ENCODE data around the gene TNS1.
"Not testable (repeated sequence)": the region's sequence is repeated elsewhere in the genome, so short reads cannot be mapped to it uniquely, and the experiment has no call there.

The TNS1 gene

GRCh38 chr2:217789003-217789735 is 213.6 kb downstream of the TNS1 start:
- no peaks in the 10 kb centered on the region for H3K9me3 ChIP-seq (ENCODE audit: control insufficient read depth in 1 of 2, low read length in 2 of 2)
- H3K4me1 ChIP-seq (ENCODE audit: control insufficient read depth in 1 of 2, insufficient read depth in 2 of 2, low read length in 2 of 2): peaks cover 0 to 26% of the 10 kb centered on the region in 2 donors
- no peaks in the 10 kb centered on the region for H3K27me3 ChIP-seq (ENCODE audit: low read depth, low read length)
- H3K36me3 ChIP-seq (ENCODE audit: control insufficient read depth in 1 of 2, insufficient read depth in 2 of 2, low read length in 2 of 2): peaks cover 4 to 8% of the 10 kb centered on the region in 2 donors
- peak overlapping the region; percentile 21 for H3K27ac ChIP-seq (ENCODE audit: low read length)
- H3K4me3 ChIP-seq (ENCODE audit: low read depth in 1 of 2, low read length in 2 of 2): no peak overlapping the region

DNA sequence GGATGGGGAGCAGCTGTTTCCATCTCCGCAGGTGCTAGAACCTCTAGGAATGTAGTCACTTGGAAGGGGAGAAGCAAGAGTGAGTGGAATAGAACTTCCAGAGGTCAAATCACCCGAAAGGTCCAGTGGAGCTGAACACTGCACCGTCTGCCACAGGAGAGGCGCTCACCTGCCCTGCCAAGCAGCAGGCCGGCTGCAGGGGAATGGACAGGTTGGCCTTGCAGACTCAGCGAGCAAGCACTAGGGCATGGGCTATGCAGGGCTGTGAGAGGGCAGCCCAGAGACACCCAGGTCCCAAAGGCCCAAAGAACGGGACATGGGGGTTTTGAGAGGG is 214.2 kb downstream of the TNS1 start:
- H3K4me1 ChIP-seq (ENCODE audit: control insufficient read depth in 1 of 2, insufficient read depth in 2 of 2, low read length in 2 of 2): peaks cover 0 to 21% of the 10 kb centered on the region in 2 donors
- no peaks in the 10 kb centered on the region for H3K9me3 ChIP-seq (ENCODE audit: control insufficient read depth in 1 of 2, low read length in 2 of 2)
- H3K27ac ChIP-seq (ENCODE audit: low read length): no peak overlapping the region
- no peak overlapping the region for H3K4me3 ChIP-seq (ENCODE audit: low read depth in 1 of 2, low read length in 2 of 2)
- H3K27me3 ChIP-seq (ENCODE audit: low read depth, low read length): no peaks in the 10 kb centered on the region
- peaks cover 4 to 8% of the 10 kb centered on the region in 2 donors for H3K36me3 ChIP-seq (ENCODE audit: control insufficient read depth in 1 of 2, insufficient read depth in 2 of 2, low read length in 2 of 2)

DNA sequence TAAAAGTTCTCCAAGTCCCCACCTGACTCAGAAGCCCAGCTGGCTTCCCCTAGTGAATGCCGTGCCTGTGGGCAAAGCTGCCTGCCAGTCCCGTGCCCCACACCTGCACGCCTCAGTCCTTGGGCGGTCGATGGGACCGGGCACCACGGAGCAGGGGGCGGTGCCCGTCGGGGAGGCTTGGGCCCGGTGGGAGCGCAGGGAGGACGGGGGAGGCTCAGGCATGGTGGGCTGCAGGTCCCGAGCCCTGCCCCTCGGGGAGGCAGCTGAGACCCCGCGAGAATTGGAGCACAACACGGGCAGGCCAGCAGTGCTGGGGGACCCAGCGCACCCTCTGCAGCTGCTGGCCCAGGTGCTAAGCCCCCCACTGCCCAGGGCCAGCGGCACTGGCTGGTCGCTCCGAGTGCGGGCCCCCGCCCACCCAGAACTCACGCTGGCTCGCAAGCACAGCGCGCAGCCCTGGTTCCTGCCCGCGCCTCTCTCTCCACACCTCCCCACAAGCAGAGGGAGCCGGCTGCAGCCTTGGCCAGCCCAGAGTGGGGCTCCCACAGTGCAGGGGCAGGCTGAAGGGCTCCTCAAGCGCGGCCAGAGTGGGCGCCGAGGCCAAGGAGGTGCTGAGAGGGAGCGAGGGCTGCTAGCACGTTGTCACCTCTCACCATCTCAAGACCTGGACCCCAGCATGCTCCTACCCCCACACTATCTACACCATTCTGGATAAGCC is 215.5 kb downstream of the TNS1 start:
- Histone ChIP-seq H3K27me3 (ENCODE audit: low read depth, low read length) (no peaks in the 10 kb centered on the region), H3K9me3 (ENCODE audit: control insufficient read depth in 1 of 2, low read length in 2 of 2) (no peaks in the 10 kb centered on the region), H3K4me1 (ENCODE audit: control insufficient read depth in 1 of 2, insufficient read depth in 2 of 2, low read length in 2 of 2) (peaks cover 0 to 15% of the 10 kb centered on the region in 2 donors), H3K4me3 (ENCODE audit: low read depth in 1 of 2, low read length in 2 of 2) (no peak overlapping the region), H3K27ac (ENCODE audit: low read length) (no peak overlapping the region), H3K36me3 (ENCODE audit: control insufficient read depth in 1 of 2, insufficient read depth in 2 of 2, low read length in 2 of 2) (peaks cover 4 to 8% of the 10 kb centered on the region in 2 donors)

DNA sequence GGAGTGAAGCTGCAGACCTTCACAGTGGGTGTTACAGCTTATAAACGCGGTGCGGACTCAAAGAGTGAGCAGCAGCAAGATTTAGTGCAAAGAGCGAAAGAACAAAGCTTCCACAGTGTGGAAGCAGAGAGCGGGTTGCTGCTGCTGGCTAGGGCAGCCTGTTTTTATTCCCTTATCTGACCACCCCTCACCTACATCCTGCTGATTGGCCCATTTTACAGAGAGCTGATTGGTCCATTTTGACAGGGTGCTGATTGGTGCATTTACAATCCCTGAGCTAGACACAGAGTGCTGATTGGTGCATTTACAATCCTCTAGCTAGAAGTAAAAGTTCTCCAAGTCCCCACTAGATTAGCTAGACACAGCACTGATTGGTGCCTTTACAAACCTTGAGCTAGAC is 216.2 kb downstream of the TNS1 start:
- H3K4me3 ChIP-seq (ENCODE audit: low read depth in 1 of 2, low read length in 2 of 2); H3K27me3 ChIP-seq (ENCODE audit: low read depth, low read length); H3K9me3 ChIP-seq (ENCODE audit: control insufficient read depth in 1 of 2, low read length in 2 of 2); H3K27ac ChIP-seq (ENCODE audit: low read length); H3K36me3 ChIP-seq (ENCODE audit: control insufficient read depth in 1 of 2, insufficient read depth in 2 of 2, low read length in 2 of 2): not testable (repeated sequence)
- peaks cover 0 to 15% of the 10 kb centered on the region in 2 donors for H3K4me1 ChIP-seq (ENCODE audit: control insufficient read depth in 1 of 2, insufficient read depth in 2 of 2, low read length in 2 of 2)

GRCh38 chr2:217785544-217786045 is 217.2 kb downstream of the TNS1 start:
- H3K27me3 ChIP-seq (ENCODE audit: low read depth, low read length): no peaks in the 10 kb centered on the region
- H3K9me3 ChIP-seq (ENCODE audit: control insufficient read depth in 1 of 2, low read length in 2 of 2): no peaks in the 10 kb centered on the region
- no peak overlapping the region for H3K4me3 ChIP-seq (ENCODE audit: low read depth in 1 of 2, low read length in 2 of 2)
- H3K4me1 ChIP-seq (ENCODE audit: control insufficient read depth in 1 of 2, insufficient read depth in 2 of 2, low read length in 2 of 2): peaks cover 0 to 10% of the 10 kb centered on the region in 2 donors
- no peak overlapping the region for H3K27ac ChIP-seq (ENCODE audit: low read length)
- peaks cover 4 to 8% of the 10 kb centered on the region in 2 donors for H3K36me3 ChIP-seq (ENCODE audit: control insufficient read depth in 1 of 2, insufficient read depth in 2 of 2, low read length in 2 of 2)

DNA sequence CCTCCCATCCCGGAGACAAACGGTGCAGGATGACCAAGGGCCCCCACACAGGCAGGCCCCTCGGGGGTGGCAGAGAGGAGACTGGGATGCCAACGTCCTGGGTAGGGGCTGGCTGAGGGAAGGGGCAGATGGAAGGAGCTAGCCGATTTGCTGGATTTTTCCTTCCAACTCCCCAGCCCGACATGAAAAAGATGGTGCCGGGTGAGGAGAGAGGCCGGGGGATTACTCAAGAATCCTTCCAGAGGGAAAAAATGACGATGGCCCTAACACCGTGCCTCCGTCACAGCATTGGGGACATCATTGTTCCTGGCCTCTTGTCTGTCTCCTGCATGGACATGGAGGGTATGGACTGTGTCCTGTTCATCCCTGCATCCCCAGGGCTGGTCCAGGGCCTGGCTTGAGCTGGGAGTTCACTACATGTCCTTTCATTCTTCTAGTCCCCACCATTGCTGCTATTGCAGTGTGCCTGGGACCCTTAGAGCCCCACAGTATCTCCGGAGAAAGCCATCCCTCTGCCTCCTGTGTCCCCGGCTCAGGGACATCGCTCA is 217.7 kb downstream of the TNS1 start:
- Histone ChIP-seq H3K27ac (ENCODE audit: low read length) (no peak overlapping the region), H3K9me3 (ENCODE audit: control insufficient read depth in 1 of 2, low read length in 2 of 2) (no peaks in the 10 kb centered on the region), H3K4me3 (ENCODE audit: low read depth in 1 of 2, low read length in 2 of 2) (no peak overlapping the region), H3K27me3 (ENCODE audit: low read depth, low read length) (no peaks in the 10 kb centered on the region), H3K36me3 (ENCODE audit: control insufficient read depth in 1 of 2, insufficient read depth in 2 of 2, low read length in 2 of 2) (peaks cover 4 to 8% of the 10 kb centered on the region in 2 donors), H3K4me1 (ENCODE audit: control insufficient read depth in 1 of 2, insufficient read depth in 2 of 2, low read length in 2 of 2) (peaks cover 0 to 5% of the 10 kb centered on the region in 2 donors)

DNA sequence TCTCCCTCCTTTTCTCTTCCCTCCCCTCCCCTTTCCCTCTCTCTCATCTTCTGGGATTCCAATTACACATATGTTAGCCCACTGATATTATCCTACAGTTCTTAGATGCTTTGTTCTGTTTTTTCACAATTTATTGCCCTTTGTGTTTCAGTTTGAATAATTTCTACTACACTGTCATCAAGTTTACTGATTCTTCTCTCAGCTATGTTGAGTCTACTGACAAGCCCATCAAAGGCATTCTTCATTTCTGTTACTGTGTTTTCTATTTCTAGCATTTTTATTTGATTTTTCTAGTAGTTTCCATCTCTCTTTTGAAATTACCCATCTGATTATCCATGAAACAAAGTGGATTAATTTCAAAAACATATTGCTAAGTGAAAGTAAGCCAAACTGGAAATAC is 219.6 kb downstream of the TNS1 start:
- H3K9me3 ChIP-seq (ENCODE audit: control insufficient read depth in 1 of 2, low read length in 2 of 2): no peaks in the 10 kb centered on the region
- peaks cover 4 to 8% of the 10 kb centered on the region in 2 donors for H3K36me3 ChIP-seq (ENCODE audit: control insufficient read depth in 1 of 2, insufficient read depth in 2 of 2, low read length in 2 of 2)
- no peak overlapping the region for H3K27ac ChIP-seq (ENCODE audit: low read length)
- no peaks in the 10 kb centered on the region for H3K27me3 ChIP-seq (ENCODE audit: low read depth, low read length)
- no peak overlapping the region for H3K4me3 ChIP-seq (ENCODE audit: low read depth in 1 of 2, low read length in 2 of 2)
- H3K4me1 ChIP-seq (ENCODE audit: control insufficient read depth in 1 of 2, insufficient read depth in 2 of 2, low read length in 2 of 2): no peaks in the 10 kb centered on the region

- H3K27ac ChIP-seq (ENCODE audit: low read length): no peak overlapping the region
- H3K27me3 ChIP-seq (ENCODE audit: low read depth, low read length): no peaks in the 10 kb centered on the region
- no peak overlapping the region for H3K4me3 ChIP-seq (ENCODE audit: low read depth in 1 of 2, low read length in 2 of 2)
- H3K9me3 ChIP-seq (ENCODE audit: control insufficient read depth in 1 of 2, low read length in 2 of 2): no peaks in the 10 kb centered on the region
- H3K36me3 ChIP-seq (ENCODE audit: control insufficient read depth in 1 of 2, insufficient read depth in 2 of 2, low read length in 2 of 2): peaks cover 0 to 2% of the 10 kb centered on the region in 2 donors
- H3K4me1 ChIP-seq (ENCODE audit: control insufficient read depth in 1 of 2, insufficient read depth in 2 of 2, low read length in 2 of 2): no peaks in the 10 kb centered on the region
Observed at GRCh38 chr2:217777906-217778305, 224.9 kb downstream of the TNS1 start.

GRCh38 chr2:217776631-217777030 is 226.2 kb downstream of the TNS1 start:
- H3K9me3 ChIP-seq (ENCODE audit: control insufficient read depth in 1 of 2, low read length in 2 of 2): no peaks in the 10 kb centered on the region
- H3K36me3 ChIP-seq (ENCODE audit: control insufficient read depth in 1 of 2, insufficient read depth in 2 of 2, low read length in 2 of 2): peaks cover 0 to 6% of the 10 kb centered on the region in 2 donors
- H3K27ac ChIP-seq (ENCODE audit: low read length): no peak overlapping the region
- H3K27me3 ChIP-seq (ENCODE audit: low read depth, low read length): no peaks in the 10 kb centered on the region
- no peak overlapping the region for H3K4me3 ChIP-seq (ENCODE audit: low read depth in 1 of 2, low read length in 2 of 2)
- no peaks in the 10 kb centered on the region for H3K4me1 ChIP-seq (ENCODE audit: control insufficient read depth in 1 of 2, insufficient read depth in 2 of 2, low read length in 2 of 2)

DNA sequence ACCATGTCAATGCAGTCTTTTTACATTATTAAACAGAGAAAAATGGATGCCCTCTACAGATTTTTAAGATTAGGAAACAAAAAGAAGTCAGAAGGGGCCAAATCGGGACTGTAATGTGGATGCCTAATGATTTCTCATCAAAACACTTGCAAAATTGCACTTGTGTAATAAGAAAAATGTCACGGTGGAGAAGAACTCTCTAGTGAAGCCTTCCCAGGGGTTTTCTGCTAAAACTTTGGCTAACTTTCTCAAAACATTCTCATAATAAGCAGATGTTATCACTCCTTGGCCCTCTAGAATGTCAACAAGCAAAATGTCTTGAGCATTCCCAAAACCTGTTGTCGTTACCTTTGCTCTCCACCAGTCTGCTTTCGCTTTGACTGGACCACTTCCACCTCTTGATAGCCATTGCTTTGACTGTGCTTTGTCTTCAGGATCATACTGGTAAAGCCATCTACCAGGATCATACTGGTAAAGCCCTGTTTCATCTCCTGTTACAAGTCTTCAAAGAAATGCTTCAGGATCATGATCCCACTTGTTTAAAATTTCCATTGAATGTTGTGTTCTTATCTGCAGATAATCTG is 226.8 kb downstream of the TNS1 start:
- Histone ChIP-seq H3K4me3 (ENCODE audit: low read depth in 1 of 2, low read length in 2 of 2) (no peak overlapping the region), H3K4me1 (ENCODE audit: control insufficient read depth in 1 of 2, insufficient read depth in 2 of 2, low read length in 2 of 2) (no peaks in the 10 kb centered on the region), H3K36me3 (ENCODE audit: control insufficient read depth in 1 of 2, insufficient read depth in 2 of 2, low read length in 2 of 2) (peaks cover 0 to 6% of the 10 kb centered on the region in 2 donors), H3K27ac (ENCODE audit: low read length) (no peak overlapping the region), H3K27me3 (ENCODE audit: low read depth, low read length) (no peaks in the 10 kb centered on the region), H3K9me3 (ENCODE audit: control insufficient read depth in 1 of 2, low read length in 2 of 2) (no peaks in the 10 kb centered on the region)

DNA sequence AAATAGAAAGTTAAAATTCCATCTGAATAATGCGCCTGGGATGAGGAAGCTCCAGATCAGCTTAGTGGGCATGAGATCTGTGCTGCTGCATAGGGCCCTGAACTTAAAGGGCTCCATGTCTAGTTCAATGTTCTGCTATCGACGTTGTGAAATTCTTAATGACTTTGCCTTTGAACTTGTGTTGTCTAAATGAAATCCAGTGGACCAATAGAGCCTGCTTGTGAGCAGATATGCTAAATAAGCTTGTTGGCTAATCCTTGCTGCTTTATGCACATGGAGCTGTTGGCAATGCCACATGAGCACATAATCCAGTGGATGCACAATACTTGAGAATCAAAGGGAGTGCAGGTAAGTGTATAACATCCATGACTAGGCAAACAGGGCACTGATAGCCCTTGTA is 228.6 kb downstream of the TNS1 start:
- H3K4me3 ChIP-seq (ENCODE audit: low read depth in 1 of 2, low read length in 2 of 2): no peak overlapping the region
- no peaks in the 10 kb centered on the region for H3K27me3 ChIP-seq (ENCODE audit: low read depth, low read length)
- no peaks in the 10 kb centered on the region for H3K4me1 ChIP-seq (ENCODE audit: control insufficient read depth in 1 of 2, insufficient read depth in 2 of 2, low read length in 2 of 2)
- H3K9me3 ChIP-seq (ENCODE audit: control insufficient read depth in 1 of 2, low read length in 2 of 2): no peaks in the 10 kb centered on the region
- no peak overlapping the region for H3K27ac ChIP-seq (ENCODE audit: low read length)
- H3K36me3 ChIP-seq (ENCODE audit: control insufficient read depth in 1 of 2, insufficient read depth in 2 of 2, low read length in 2 of 2): peaks cover 0 to 6% of the 10 kb centered on the region in 2 donors

All from muscle layer of duodenum (tissue), 2 donors.